Measurements from ENCODE around the gene NDUFV3. TPM values are rescaled to one million over a fixed set of nuclear protein-coding genes. Genes with fewer than 3 reads are reported as not detected.

NDUFV3 gene
- total RNA-seq, 2 donors from 2014 or later, result 25.9 to 36.6 TPM

DNA sequence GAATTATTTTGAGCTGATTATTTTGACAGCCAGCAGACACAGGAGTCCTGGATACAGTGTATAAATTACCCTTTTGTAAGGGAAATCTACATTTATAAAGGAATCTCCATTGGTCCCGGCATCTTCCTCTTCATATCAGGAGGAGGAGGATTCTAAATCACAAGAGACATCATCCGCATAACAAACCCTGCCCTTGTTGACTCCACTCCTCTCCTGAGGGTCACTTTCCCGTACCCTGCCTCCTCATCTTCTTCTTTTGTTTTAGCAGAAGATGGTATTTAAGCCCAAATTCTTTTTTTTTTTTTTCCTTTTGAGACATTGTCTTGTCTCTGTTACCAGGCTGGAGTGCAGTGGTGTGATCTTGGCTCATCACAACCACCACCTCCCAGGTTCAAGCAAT, 66.6 kb downstream of the NDUFV3 start:
- no peak overlapping the region for H3K9ac ChIP-seq (ENCODE audit: low read depth in 2 of 2, low read length in 2 of 2)
- H3K36me3 ChIP-seq, result no peaks in the 10 kb centered on the region
- no peaks in the 10 kb centered on the region for H3K4me1 ChIP-seq
- no peak for TF ChIP-seq CTCF (IDR thresholded peaks at IDR 0.05)
- H3K27ac ChIP-seq, result no peak overlapping the region
- intact Hi-C loops (cut with DNase I), result no loop called here
- H3K4me3 ChIP-seq, result no peak overlapping the region
- H3K27me3 ChIP-seq, result no peaks in the 10 kb centered on the region
- no peak for DNase-seq
- H3K9me3 ChIP-seq, result no peaks in the 10 kb centered on the region

- H3K27ac ChIP-seq, result no peak overlapping the region
- H3K4me3 ChIP-seq, result no peak overlapping the region
- H3K4me1 ChIP-seq, result no peaks in the 10 kb centered on the region
- H3K27me3 ChIP-seq, result no peaks in the 10 kb centered on the region
- TF ChIP-seq CTCF (IDR thresholded peaks at IDR 0.05), result no peak
- H3K36me3 ChIP-seq, result no peaks in the 10 kb centered on the region
- H3K9ac ChIP-seq (ENCODE audit: low read depth in 2 of 2, low read length in 2 of 2), result no peak overlapping the region
- intact Hi-C loops (cut with DNase I), result no loop called here
- no peak for DNase-seq
- H3K9me3 ChIP-seq, result no peaks in the 10 kb centered on the region
These were observed 69.4 kb downstream of the NDUFV3 start for GRCh38 chr21:42962380-42963007.

Small RNAs within 50 kb of the gene (microRNA-seq; reads per million reads assigned to microRNA genes)
- not detected for gene MIR5692B

Other genes with a start within 250 kb of the NDUFV3 start
- 10 to 100 TPM; 37.5 to 56.0 TPM for gene PDE9A, start 239.7 kb upstream of the NDUFV3 start, total RNA-seq
- gene WDR4, start 13.8 kb upstream of the NDUFV3 start, total RNA-seq, result 10 to 100 TPM in 1 of 2 donors, 1 to 10 TPM in 1; 8.1 to 43.7 TPM
- not detected for gene ERVH48-1, start 32.3 kb downstream of the NDUFV3 start, total RNA-seq
- gene PKNOX1, start 81.3 kb downstream of the NDUFV3 start, total RNA-seq, result 10 to 100 TPM; 15.4 to 16.6 TPM
- gene CBS, start 182.5 kb downstream of the NDUFV3 start, total RNA-seq, result 10 to 100 TPM in 1 of 2 donors, 1 to 10 TPM in 1; 2.7 to 14.7 TPM
- gene U2AF1, start 214.3 kb downstream of the NDUFV3 start, total RNA-seq, result 10 to 100 TPM; 18.1 to 20.5 TPM

Data from colonic mucosa (tissue), 4 donors.